Measurements from ENCODE around the gene TMC5. TPM values are rescaled to one million over a fixed set of nuclear protein-coding genes. Genes with fewer than 3 reads are reported as not detected.

TMC5 gene
- total and polyA plus RNA-seq, 2 of the 13 experiments (the other 11 are each of a cell fraction or from before 2014, with no cell fraction given): 0.09 to 0.41 TPM

GRCh38 chr16:19523184-19523558 is 105.5 kb downstream of the TMC5 start (continued):
- TF ChIP-seq NKX3-1 (CRISPR knock-in tag; IDR thresholded peaks at IDR 0.05): 0 out of 2 replicates have a peak, but pooled peaks have one; percentile 3
- TF ChIP-seq ZNF510 (CRISPR knock-in tag; IDR thresholded peaks at IDR 0.05; ENCODE audit: low read depth): no peak
- TF ChIP-seq BORCS8-MEF2B (CRISPR knock-in tag; IDR thresholded peaks at IDR 0.05): no peak; the same call in 1 of the 2 replicates
- TF ChIP-seq MYNN (CRISPR knock-in tag; IDR thresholded peaks at IDR 0.05; ENCODE audit: low read depth): no peak
- TF ChIP-seq, protein P1, sequence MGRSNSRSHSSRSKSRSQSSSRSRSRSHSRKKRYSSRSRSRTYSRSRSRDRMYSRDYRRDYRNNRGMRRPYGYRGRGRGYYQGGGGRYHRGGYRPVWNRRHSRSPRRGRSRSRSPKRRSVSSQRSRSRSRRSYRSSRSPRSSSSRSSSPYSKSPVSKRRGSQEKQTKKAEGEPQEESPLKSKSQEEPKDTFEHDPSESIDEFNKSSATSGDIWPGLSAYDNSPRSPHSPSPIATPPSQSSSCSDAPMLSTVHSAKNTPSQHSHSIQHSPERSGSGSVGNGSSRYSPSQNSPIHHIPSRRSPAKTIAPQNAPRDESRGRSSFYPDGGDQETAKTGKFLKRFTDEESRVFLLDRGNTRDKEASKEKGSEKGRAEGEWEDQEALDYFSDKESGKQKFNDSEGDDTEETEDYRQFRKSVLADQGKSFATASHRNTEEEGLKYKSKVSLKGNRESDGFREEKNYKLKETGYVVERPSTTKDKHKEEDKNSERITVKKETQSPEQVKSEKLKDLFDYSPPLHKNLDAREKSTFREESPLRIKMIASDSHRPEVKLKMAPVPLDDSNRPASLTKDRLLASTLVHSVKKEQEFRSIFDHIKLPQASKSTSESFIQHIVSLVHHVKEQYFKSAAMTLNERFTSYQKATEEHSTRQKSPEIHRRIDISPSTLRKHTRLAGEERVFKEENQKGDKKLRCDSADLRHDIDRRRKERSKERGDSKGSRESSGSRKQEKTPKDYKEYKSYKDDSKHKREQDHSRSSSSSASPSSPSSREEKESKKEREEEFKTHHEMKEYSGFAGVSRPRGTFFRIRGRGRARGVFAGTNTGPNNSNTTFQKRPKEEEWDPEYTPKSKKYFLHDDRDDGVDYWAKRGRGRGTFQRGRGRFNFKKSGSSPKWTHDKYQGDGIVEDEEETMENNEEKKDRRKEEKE (IDR thresholded peaks at IDR 0.05): no peak
- TF ChIP-seq NCOR1 (IDR thresholded peaks at IDR 0.05; ENCODE audit: borderline replicate concordance, low read length): no peak
- no peak; the same call in 1 of the 2 replicates for TF ChIP-seq ERF (CRISPR knock-in tag; IDR thresholded peaks at IDR 0.05)
- no peak for TF ChIP-seq ZNF780A (CRISPR knock-in tag; IDR thresholded peaks at IDR 0.05)
- no peak for TF ChIP-seq ZNF343 (CRISPR knock-in tag; IDR thresholded peaks at IDR 0.05)
- TF ChIP-seq ZFYVE20 (CRISPR knock-in tag; IDR thresholded peaks at IDR 0.05; ENCODE audit: borderline replicate concordance, low read depth): no peak
- no peak for TF ChIP-seq SIN3A (IDR thresholded peaks at IDR 0.05; ENCODE audit: borderline replicate concordance, low read depth, low read length)
- no peak for TF ChIP-seq ZNF232 (CRISPR knock-in tag; IDR thresholded peaks at IDR 0.05; ENCODE audit: borderline replicate concordance)
- TF ChIP-seq ZNF549 (CRISPR knock-in tag; IDR thresholded peaks at IDR 0.05): no peak
- TF ChIP-seq KAT7 (CRISPR knock-in tag; IDR thresholded peaks at IDR 0.05; ENCODE audit: borderline replicate concordance): no peak
- no peak for TF ChIP-seq SIX1 (CRISPR knock-in tag; IDR thresholded peaks at IDR 0.05; ENCODE audit: borderline replicate concordance)
- TF ChIP-seq, protein P2, sequence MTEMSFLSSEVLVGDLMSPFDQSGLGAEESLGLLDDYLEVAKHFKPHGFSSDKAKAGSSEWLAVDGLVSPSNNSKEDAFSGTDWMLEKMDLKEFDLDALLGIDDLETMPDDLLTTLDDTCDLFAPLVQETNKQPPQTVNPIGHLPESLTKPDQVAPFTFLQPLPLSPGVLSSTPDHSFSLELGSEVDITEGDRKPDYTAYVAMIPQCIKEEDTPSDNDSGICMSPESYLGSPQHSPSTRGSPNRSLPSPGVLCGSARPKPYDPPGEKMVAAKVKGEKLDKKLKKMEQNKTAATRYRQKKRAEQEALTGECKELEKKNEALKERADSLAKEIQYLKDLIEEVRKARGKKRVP (CRISPR knock-in tag; IDR thresholded peaks at IDR 0.05): no peak
- TF ChIP-seq, protein P3, sequence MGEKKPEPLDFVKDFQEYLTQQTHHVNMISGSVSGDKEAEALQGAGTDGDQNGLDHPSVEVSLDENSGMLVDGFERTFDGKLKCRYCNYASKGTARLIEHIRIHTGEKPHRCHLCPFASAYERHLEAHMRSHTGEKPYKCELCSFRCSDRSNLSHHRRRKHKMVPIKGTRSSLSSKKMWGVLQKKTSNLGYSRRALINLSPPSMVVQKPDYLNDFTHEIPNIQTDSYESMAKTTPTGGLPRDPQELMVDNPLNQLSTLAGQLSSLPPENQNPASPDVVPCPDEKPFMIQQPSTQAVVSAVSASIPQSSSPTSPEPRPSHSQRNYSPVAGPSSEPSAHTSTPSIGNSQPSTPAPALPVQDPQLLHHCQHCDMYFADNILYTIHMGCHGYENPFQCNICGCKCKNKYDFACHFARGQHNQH (CRISPR knock-in tag; IDR thresholded peaks at IDR 0.05): 0 out of 2 replicates have a peak, but pooled peaks have one; percentile 3
- TF ChIP-seq GLI4 (CRISPR knock-in tag; IDR thresholded peaks at IDR 0.05; ENCODE audit: borderline replicate concordance): no peak
- no peak for TF ChIP-seq ZNF333 (CRISPR knock-in tag; IDR thresholded peaks at IDR 0.05; ENCODE audit: borderline replicate concordance)
- TF ChIP-seq PBX2 (CRISPR knock-in tag; IDR thresholded peaks at IDR 0.05): no peak
- no peak for TF ChIP-seq HOXD1 (CRISPR knock-in tag; IDR thresholded peaks at IDR 0.05)
- no peak; the same call in 1 of the 2 replicates for TF ChIP-seq KDM3A (CRISPR knock-in tag; IDR thresholded peaks at IDR 0.05; ENCODE audit: low read depth)
- TF ChIP-seq USF2 (IDR thresholded peaks at IDR 0.05; ENCODE audit: low read depth, low read length): no peak
- no peak for TF ChIP-seq USF2 (CRISPR knock-in tag; IDR thresholded peaks at IDR 0.05; ENCODE audit: borderline replicate concordance)
